Myometrial cell (primary cell): Measurements from ENCODE around the gene NTM. TPM values are rescaled to one million over a fixed set of nuclear protein-coding genes. Genes with fewer than 3 reads are reported as not detected.

Experiments
- total RNA-seq: library from RNA; depleted of rRNA; stranded (reverse); fragments of >200 nt; gene quantifications from 2 replicates; pipeline ENCODE4 v1.2.3, GENCODE V29; 2015

Gene NTM
- total RNA-seq = 2.3 and 4.8 TPM in 2 replicates

DNA sequence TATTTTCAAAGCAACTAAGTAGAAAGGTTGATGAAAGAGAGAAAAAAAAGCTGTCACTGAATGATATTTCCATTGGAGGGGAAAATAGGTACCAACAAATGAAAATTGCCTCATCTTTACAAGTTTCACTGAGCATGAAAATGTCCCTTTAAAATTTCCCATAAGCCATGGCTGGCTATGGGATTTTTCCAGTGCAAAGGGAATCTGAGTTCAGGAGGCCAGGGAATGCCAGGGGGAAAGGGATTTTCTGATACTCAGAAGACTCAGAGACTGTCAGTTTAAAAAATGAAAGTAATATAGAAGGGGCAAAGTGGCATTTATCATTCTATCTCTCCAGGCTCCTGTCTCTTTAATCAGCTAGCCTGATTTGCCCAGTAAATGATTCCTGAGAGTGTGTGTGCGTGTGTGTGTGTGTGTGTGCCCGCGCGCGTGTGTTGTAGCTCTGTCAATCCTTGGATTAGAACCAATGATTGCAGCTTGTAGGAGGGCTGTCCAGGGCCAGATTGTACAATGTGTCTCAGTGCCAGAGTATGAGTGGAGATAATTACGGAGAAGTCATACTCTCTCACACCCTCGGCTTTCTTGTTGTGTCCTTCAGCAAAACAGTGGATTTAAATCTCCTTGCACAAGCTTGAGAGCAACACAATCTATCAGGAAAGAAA, at the start of gene NTM:
Gene NTM (plus strand): TSS at position 526 of the 662 bp plus-strand sequence.

